Central memory CD4-positive, alpha-beta T cell (primary cell): ENCODE results near the gene CDK18.

ENCODE experiments used
- DNase-seq: peaks from one replicate; pipeline ENCODE4 v3.0.0; 2022

Gene CDK18

DNA sequence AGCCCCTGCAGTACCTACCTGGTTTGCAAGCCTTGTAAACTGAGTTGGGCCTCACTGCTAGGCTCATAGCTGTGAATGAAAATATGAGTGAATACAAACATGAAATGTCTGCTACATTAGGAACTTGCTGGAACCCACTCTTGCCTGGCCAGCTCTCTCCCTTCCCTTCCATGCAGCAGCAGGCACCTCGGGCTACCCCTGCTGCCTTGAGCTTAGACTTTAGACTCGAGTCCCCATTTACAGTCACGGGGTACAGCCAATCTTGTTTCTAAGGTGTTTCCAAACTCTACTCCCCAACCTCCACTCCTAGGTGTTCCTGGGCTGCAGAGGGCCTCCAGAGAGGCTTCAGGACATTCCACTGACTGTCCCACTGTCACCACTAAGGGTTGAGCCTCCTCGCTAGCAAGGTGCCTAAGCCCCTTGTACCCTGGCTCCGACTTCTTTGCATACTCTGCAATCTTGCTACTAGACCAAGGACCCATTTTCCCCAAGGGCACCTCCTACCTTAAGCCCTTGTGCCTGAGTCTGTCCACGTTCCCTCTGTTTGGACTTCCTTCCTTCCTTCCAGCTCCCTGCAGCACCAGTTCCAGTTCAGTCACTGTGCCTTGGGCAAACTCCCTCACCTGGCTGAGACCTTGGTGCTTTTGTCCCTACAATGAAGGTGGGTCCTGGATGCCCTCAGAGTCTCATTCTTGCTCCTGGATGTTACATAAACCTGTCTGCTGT is 36.9 kb downstream of the CDK18 start:
- DNase-seq: no peak

DNA sequence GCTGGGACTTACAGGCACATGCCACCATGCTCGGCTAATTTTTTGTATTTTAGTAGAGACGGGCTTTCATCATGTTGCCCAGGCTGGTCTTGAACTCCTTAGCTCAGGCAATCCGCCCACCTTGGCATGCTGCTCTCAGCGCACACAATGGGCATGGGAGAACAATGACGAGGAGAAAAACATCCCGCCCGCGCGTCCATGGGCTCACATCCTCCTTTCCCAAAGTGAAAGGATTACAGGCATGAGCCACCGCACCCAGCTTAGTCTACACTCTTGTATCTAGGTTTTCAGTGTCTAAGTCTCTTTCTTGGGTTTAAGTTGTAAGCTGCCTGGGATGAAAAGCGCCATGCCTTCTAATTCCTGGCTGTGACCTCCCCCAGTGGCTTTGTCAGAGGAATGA is 37.9 kb downstream of the CDK18 start:
- no peak for DNase-seq

DNA sequence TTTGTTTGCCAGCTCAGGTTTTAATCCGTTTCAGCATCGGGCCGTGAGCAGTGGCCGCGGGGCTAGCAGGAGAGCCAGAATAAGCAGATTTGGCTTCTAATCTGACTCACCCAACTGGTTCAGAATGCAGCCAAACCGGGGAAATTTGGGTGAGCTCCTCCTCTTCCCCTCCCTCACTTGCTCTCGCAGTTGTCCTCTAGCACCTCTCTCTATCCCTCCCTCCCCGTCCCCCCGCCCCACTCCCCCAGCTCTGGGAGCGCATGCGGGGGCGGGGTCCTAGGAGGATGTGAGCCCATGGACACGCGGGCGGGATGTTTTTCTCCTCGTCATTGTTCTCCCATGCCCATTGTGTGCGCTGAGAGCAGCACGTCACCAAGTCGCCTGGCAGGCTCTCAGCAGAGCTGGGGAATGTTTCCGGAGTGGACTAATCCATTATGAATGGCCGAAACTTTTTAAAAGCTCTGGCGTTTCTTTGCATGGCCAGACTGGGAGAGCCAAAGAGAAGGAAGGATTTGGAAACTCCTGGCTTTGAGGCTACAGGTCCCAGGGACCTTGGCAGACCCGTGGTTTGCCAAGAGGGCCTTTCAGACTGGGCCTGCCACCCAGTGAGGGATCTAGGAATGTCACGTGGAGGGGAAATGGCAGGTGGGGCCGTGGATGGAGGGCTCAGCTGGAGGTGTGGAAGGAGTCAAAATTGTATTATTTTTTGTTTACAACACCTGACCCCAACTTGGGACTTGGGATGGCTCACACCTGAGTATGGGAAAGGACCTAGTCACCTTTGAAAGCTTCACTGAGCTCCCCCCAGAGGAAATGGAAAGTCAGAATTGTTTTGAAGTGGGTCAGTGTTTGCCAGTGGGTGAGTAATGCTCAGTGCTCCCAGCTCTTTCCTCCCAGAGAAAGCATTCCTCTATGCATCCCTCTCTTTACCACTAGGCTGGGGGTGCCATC is 39.2 kb downstream of the CDK18 start:
- DNase-seq: no peak

DNA sequence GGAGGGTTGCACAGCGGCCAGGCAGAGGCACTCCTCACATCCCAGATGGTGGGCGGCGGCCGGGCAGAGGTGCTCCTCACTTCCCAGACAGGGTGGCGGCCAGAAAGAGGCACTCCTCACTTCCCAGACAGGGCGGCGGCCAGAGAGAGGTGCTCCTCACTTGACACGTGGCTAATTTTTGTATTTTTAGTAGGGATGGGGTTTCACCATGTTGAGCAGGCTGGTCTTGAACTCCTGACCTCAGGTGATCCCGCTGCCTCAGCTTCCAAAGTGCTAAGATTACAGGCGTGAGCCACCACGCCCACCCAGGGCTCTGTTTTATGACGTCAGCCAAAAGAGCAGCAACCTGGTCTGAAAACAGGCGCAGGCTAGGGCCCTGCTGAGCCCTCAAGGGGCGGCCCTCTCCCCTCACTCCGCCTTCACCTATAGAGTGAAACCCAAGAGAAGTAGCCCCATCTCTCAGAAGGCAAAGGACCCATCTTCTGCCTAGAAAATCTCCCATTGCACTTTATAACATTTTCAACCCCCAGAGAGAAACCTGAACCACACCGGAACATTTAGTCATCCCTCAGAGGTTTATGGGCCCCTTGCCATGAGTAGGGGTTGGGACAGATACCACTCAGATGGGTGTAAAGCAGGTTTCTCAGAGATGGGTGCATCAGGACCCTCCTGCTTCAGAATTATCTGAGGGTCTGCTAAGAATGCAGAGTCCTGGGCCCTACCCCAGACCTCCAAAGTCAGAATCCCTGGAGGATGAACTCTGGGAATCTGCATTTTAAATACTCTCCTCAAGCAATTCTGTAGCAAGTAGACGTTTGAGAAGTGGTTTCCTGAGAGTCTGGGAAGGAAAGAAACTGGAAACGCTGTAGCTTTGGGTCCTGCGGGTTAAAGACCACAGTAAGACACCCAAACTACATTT is 40.8 kb downstream of the CDK18 start:
- DNase-seq: no peak

DNA sequence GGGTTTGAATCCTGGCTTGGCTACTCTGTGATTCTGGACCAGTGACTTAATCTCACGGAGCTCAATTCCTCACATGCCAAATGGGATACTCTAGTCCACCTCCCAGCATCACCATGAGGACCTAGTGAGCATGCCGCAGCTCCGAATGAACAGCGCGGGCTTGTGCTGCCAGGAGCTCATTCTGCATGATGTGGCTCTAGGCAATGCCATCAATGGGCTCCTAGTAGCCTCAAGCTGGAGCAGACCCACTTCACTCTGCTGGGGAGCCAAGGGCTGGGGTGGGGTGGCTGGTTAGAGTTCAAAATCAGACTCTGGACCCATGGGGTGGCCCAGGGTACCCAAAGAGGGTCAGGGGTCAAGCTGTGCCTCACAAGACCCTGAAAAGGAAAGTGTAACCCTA is 41.5 kb downstream of the CDK18 start:
- no peak for DNase-seq

DNA sequence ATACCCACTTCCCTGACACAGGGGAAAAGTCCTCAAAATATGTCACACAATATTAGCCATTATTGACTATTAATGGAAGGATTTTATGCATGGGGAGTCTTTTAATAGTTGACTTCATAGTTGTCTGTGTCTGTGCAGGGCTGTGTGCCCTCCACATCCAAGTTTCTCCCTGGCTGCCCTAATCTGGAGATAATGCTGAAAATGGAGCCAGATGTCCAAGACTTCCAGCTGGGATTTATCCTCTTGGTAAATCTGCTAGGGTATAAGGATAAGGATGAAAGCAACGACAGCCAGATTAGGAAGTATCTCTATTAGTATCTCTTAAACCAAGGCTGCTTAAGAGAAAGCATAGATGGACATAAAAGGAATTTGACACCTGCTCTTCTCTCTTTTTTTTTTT is 42.1 kb downstream of the CDK18 start:
- DNase-seq: no peak

DNA sequence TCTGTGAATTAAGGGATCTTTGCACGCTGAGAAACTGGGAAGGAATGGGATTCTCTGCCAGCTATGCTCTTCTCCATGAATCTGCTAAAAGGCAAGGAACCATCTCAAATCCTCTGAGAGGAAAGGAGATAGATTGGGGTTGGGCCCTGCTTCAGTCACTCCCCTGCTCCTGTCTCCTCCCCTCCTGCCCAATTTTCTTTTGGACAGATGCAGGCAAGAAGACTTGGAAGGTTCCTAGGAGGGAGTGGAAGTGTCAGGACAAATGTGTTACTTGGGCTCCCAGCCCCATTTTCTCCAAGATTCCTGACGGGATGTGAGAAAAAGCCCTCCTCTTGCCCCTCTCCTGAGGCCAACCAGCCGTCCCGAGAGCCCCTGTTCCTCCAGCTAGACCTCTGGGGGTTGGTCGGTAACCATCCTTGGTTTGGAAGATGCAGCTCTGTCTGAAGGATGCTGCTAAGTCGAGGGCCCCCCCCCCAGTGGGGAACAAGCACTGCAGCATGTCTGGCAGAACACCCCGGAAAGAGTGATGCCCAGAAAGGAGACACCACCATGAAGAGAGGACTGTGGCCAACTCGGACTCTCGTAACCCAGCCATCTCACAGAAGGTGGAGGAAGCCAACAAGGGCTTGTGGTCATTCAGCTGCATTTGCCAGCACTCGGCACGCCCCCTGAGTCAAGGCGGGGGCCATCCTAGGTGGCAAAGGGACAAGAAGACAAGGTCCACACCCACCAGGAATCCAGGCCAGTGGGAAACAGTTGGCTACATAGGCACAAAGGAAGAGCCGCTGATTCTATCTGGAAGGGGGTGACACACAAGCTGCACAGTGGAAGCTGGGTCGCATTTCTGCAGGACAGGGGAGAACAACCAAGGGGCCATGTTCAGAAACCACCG is 43.7 kb downstream of the CDK18 start:
- DNase-seq: no peak

DNA sequence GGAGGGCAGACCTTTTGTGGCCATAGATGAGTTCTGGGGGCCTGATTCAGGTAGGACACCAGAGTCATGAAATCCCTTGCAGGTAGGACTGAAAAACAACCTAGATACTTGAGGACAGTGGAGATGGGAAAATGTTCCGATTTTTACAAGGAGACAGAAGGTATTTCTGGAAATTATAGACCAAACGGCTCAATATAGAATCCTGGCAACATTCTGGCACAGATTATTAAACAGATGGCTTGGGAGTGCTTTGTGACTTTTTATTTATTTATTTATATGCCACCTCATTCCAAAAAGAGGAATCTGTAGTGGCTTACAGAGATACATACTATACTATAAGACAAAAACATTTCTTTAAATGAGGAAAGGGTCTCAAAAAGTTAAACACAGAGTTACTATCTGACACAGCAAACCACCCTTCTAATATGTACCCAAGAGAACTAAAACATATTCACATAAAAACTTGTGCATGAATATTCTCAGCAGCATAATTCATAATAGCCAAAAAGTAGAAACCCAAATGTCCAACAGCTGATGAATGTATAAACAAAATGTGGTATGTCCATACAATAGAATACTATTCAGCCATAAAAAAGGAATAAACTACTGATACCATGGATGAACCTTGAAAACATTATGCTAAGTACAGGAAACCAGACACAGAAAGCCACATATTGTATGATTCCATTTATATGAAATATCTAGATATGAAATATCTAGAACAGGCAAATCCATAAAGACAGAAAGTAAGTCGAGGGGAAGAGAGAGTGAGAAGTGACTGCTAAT is 49.8 kb downstream of the CDK18 start:
- DNase-seq: no peak

DNA sequence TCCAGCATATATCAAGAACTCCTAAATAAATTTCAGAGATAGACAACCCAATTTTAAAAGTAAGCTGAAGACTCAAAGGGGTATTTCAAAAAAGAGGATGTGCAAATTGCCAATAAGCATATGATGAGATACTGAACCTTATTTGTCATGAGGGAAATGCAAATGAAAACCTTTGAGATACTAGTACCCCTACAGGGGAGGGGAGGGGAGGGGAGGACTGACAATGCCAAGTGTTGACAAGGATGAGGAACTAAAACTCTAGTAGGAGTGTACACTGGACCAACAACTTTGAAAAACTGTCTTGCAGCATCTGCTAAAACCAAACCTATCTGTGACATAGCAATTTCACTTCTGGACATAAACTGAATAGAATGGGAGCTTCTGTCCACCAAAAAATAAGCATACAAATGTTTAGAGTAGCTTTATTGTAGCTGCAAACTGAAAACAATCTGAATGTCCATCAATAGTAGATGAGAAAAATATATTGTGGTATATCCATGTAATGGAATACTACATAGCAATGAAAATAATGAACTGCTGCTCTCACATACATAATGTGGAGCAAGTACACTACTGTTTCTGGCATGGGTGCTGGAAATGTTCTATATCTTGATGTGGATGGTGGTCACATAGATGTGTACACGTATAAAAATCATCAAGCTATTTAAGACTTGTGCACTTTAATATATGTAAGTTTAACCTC is 57.2 kb downstream of the CDK18 start:
- no peak for DNase-seq

DNA sequence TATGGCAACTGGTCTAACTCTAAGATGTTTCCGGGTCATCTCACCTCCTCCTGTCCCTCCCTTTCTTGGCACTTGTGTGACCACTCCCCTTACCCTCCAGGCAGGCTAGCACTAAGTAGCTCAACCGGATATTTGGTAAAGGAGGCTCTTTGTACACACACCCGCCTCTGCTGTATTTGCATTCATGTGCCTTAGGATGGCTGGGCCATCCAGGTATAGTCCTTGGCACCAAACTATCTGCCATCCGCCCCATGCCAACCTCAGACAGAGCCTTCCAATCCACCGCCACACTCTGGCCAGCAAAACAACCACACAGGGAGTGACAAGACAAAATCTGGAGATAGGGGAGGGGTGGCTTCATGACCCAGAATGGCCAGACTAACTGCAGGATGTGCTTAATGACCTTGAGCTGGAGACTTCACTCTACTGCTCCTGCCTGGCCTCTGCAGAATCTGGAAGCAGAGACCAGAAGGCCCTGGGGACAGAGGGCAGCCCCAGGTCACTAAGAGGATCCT is 59.5 kb downstream of the CDK18 start:
- no peak for DNase-seq

DNA sequence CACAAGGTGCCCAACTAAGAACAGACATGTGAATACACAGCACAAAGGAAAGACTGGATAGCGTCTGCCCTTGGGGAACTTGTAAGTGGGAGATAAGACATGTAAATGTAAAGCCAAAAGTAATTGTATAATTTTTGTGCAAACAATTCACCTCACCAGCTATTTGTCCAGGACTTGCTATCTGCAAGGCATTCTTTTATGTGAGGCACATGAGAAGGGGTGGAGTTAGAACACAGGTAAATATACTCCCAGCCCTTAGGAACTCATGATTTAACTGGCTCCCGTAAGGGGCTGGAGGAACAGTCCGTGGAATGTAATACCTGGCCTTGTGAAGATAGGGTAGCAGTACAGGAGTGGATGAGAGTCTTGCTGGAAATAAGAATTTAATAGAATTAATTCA is 61.3 kb downstream of the CDK18 start:
- no peak for DNase-seq

DNA sequence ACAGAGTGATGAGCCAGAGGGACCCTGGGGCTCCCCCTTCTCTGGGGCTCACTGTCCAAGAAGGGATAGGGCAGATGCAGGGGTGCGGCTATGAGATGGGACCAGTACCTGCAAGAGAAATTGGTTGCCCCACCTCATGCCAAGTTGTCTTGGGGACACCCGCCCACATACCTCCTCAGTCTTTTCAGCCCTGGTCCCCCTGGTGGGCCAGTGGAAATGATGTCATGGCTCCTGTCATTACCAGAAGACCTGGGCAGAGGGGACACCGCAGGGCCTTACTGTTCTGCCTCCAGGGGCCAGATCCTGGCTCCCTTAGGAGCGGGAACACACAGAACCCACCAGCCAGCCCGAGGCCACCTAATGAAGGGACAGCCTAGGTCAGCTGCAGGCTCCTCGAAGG is 63.2 kb downstream of the CDK18 start:
- DNase-seq: no peak

DNA sequence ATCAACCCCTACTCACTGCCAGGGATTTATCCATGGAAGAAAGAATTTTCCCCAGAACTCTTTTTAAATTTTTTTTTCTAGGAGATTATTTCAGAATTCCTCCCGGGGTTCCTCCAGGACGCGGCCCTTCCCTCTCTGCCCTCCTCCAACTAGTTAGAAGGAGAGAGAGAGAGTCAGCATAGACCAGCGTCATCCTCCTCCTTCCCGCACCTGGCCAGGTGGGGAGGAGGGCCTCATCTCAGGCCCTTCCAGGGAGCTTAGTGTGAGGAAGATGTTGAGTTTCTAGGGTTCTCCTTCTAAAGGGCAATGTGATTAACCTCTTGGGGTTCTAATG is 63.6 kb downstream of the CDK18 start:
- DNase-seq: no peak

DNA sequence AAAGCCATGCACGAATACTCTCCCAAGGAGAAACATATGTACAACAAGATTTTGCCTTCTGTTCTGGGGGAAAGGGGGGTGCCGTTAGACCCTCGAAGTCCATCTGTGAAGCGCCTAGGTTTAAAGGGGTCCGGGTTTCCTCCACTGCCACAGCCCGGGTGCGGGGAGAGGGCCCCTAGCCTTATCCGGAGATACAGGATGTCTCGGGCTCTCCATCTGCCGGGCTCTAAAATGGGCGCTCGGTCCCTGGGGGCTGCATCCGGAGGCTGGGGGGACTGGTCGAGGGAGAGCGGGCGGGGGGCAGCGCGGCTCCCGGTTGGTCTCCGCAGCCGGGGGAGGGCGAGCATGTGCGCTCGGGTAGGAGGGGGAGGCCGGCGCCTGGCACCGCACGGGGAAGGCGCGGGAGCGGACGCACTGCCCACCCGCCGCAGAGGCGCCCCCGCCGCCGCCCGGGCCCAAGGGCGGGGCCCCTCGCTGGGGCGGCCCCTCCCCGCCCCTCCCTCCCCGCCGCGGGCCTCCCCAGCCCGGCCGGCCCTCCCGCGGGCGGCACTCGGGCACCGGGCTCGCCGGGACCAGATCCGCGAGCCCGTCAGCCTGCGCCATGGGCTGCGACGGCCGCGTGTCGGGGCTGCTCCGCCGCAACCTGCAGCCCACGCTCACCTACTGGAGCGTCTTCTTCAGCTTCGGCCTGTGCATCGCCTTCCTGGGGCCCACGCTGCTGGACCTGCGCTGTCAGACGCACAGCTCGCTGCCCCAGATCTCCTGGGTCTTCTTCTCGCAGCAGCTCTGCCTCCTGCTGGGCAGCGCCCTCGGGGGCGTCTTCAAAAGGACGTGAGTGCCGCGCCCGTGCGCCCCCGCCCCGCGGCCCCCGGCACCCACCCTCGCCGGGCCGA is 64.2 kb downstream of the CDK18 start:
- no peak for DNase-seq

DNA sequence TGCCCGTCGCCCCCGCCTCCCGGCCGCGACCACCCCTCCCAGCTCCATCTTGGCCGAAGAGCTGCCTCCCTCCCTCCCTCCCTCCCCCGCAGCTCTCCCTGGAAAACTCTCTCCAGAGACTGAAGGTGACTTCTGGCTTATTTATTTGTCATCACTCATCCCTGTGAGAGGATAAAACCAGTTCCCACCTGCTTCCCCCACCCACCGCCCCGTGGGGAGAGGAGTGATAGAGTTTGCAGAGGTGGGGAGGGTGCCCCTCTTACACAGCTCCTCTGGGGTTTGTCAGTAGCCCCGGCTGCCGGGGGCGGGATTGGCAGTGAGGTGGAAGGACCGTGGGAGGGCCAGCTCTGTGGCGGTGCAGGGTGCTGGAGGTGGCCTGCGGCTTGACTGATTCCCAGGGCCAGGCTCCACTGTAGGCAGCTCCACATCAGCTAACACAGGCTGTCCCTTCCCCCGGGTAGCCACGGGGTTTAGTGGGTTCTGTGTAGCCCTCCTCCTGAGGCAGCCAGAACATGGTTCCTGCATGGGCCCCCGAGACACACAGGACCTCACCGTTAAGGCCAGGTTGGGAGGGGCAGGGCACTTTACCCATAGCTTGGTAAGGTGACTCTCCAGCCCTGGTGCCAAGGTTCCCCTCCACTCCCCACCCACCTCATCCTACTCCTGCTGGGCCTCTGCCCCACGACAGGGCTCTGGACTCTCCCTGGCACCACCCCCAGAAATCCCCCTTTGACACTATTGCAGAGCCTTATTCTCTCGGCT is 65.1 kb downstream of the CDK18 start:
- DNase-seq: no peak

DNA sequence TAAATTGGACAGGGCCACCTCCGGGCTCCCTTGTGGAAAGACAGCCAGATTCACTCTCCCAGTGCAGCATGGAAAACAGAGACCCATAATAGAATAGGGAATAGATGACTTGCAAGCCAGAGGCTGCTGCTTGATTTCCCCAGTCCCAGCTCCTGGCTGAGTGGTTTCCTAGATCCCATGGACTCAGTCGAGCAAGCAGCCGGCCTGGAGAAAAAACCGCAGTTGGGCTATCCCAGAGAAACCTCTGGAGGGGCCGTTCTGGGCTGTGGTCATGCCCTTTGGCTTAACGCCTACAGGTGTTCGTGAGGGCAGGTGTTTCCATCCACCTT is 65.7 kb downstream of the CDK18 start:
- DNase-seq: no peak

DNA sequence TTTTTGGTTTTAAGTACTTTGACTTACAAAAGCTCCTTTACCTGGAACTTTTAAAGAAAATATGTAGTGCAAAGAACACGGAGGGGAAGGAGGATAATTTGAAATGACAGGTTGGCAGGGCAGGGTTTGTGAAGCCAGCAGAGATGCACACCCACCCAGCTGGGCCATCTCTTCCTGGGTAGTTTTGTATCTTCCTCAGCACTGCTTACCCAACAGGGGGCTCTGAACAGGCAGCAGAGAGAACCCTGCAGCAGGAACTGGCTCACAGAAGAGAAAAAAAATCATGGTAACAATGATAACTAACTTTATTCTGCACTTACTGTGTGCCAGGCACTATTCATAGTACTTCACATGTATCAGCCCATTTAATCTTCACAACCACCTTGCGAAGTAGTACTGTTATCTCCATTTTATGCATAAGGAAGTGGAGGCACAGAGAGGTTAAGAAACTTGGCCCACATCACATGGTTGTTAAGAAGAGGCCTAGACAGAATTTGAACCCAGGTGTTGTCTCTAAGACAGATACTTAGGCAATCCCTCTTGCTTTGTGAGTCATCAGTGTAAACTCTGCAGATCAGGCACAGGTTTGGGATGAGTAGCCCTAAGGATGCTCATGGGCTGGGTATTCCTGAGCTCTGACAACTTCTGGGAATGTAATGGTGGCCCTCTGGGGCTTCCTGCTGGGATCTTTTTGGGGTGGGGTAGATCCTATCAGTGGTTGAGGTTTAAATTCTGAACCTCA is 66.5 kb downstream of the CDK18 start:
- no peak for DNase-seq

DNA sequence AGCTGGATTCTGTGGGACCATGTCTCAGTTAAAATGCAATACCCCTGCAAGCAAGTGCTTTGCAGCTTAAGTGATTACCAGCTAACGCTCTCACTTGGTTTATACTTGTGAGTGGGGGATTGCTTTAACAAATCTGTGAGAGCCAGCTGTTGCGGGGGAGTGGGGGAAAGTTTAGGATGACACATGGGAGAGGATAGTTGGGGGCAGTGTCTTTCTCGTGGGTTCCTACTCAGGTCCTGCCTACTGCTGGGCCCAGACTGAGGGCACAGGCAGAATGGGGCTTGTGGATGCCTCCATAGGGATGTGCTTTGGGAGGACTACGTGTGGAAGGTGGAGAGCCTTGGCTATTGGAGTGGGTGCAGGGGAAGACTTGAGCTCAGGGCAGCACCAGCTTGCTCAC is 67.3 kb downstream of the CDK18 start:
- DNase-seq: no peak
